GM19328 (cell line): Measurements from ENCODE around the gene PIPOX.
"Not testable (repeated sequence)": the region's sequence is repeated elsewhere in the genome, so short reads cannot be mapped to it uniquely, and the experiment has no call there.

ENCODE experiments used
- ATAC-seq: cut with Tn5 transposase; IDR thresholded peaks from one replicate; pipeline ENCODE4 v1.9.1; 2021; ENCODE audit warnings: mild to moderate bottlenecking, moderate library complexity; ENCODE audit not compliant: unreplicated experiment

PIPOX gene

DNA sequence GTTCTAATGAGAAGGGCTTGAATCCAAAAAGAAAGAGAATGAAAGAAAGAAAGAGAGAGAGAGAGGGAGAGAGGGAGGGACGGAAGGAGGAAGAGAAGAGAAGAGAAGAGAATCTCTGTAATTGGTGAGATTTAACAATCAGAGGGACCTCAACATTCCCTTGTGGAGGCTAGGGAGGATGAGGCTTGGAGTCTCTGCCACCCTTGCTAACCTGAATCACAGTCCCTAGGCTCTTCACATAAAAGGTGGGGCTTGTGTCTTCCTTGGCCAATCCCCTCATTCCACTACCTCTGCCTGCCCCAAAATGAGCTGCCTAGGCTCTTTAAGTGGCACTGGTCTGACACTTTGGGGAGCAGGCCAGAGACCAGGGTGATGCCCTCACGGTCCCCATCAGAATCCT lies 30.1 kb downstream of the PIPOX start:
- no peak for ATAC-seq

GRCh38 chr17:29073520-29073919 lies 30.6 kb downstream of the PIPOX start:
- ATAC-seq, result no peak

DNA sequence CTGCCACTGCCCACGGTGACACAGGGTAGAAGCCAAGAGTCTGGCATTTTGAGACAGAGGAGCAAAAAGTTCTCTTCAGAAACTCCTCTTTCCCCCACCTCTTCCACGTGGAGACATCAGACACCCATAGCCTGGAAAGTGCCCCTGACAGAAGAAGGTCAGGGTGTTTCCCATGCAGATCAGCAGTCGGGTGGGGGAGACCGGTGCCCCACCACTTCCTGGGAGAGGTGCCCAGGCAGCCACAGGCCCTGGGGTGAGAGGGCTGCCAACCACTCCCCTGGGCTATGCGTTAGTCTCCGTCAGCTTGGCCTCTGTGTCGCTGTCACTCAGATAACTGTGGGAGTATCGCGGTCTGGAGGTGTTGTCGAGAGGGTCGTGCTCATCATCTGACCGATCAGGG lies 31.5 kb downstream of the PIPOX start:
- no peak for ATAC-seq

DNA sequence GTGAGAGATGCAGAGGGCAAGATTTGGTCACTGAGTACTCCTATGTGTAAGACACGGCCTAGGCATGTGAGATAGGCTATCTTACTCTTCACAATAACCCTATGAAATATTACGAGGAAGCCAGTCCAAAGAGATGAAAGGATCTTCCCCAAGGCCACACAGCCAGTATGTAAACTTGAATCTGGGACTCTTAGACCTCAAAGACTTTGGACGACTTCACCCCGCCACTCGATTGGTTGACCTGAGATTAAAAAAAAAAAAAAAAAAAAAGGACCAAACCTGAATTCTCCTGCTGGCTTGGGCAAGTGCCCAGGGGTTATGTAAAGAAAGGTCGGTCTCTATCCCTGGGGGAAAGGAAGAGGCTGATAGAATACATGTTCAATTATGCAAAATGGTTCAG lies 33.1 kb downstream of the PIPOX start:
- ATAC-seq, result no peak

- ATAC-seq, result no peak
Observed at GRCh38 chr17:29076722-29077121, 33.8 kb downstream of the PIPOX start.

DNA sequence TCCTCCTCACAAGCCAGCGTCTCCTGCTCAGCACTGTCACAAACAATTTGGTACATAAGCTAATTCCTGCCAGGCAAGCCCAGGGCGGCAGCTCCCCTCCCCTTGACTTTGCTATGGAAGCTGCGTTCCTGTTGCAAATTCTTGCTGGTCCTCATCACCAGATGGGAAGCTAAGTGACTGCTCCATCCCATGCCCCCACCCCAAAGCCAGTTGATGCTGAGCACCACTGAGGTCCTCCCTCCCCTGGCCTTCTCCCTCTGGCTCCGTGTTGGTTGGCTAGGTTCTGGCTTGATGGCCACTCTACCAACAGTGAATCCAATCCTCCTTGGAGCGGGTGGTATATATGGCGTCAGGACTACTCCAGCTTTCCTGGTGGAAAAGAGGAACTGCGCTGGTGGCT lies 34.4 kb downstream of the PIPOX start:
- ATAC-seq, result no peak

- no peak for ATAC-seq
Observed at GRCh38 chr17:29078183-29079045, 35.5 kb downstream of the PIPOX start.

GRCh38 chr17:29079433-29079832 lies 36.5 kb downstream of the PIPOX start:
- ATAC-seq, result no peak

- ATAC-seq, result no peak
Observed at GRCh38 chr17:29079887-29080286, 36.9 kb downstream of the PIPOX start.

DNA sequence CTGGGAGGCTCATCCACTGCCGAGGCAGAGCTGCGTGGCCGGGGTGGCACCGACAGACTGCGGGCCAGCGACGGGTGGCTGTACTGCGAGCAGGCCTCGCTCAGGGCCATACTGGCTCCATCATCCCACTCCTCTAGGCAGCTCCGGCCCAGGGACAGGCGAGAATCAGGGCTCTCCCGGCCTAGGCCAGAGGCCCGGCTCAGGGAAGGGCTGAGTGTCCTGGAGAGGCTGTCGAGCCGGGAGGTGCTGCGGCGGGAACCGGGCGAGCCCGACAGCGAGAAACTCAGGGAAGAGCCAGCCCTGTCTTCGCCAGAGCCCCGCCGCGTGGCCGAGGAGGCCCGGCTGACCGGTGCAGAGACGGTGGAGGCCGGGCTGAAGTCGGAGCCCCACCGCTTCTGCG lies 37.4 kb downstream of the PIPOX start:
- ATAC-seq, result no peak

GRCh38 chr17:29080965-29081364 lies 38.0 kb downstream of the PIPOX start:
- ATAC-seq, result no peak

GRCh38 chr17:29084541-29085146 lies 41.7 kb downstream of the PIPOX start:
- ATAC-seq, result no peak

DNA sequence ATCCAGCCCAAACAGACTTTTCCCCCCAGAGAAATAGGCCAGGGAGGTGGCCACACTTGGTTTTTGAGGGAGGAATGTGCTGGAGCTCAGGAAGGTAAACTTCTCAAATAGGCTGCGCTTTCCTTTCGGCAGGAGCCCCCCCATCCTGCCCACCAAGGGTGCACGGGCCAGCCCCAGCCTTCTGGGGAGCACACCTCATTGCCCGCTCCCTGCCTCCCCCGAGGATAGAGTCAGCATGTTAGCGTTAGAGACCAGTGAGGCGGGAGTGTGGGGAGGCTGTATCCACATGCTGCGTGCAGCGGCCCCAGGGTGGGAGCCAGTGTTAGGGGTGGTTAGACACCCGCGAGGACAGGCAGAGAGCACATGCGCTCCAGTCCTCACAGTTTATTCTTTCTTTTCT lies 42.3 kb downstream of the PIPOX start:
- ATAC-seq, result no peak

- ATAC-seq, result no peak
Observed at GRCh38 chr17:29086628-29087332, 43.8 kb downstream of the PIPOX start.

DNA sequence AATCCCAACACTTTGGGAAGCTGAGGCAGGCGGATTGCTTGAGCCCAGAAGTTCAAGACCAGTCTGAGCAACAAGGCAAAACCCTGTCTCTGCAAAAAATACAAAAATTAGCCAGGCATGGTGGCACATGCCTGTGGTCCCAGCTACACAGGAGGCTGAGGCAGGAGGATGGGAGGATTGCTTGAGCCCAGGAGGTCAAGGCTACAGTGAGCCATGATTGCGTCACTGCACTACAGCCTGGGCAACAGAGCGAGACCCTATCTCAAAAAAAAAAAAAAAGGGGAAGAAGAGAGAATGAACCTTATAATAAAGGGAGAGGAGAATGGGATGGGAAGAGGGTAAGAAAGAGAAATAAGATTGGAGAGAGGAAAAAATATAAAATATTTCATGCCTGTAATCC lies 45.8 kb downstream of the PIPOX start:
- ATAC-seq, result not testable (repeated sequence)

- no peak for ATAC-seq
Observed at GRCh38 chr17:29089601-29090044, 46.7 kb downstream of the PIPOX start.

DNA sequence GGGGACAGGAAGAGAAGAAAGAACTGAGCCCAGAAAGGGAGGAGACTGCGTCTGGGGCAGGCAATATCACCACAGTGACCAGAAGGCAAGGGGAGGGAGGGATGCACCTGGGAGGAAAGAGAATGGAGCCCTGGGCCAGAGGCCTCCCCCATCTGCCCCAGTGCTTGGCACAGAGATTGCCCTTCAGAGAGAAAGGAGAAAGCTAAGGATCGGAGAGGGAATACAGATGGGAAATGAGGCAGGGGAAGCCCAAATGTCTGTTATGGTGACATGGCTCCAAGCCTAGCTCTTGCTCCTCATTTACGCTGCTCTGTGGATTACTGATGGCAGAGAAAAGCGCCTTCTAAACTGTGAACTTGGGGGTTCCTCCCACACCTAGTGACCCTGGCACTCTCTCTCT lies 47.2 kb downstream of the PIPOX start:
- ATAC-seq, result no peak

DNA sequence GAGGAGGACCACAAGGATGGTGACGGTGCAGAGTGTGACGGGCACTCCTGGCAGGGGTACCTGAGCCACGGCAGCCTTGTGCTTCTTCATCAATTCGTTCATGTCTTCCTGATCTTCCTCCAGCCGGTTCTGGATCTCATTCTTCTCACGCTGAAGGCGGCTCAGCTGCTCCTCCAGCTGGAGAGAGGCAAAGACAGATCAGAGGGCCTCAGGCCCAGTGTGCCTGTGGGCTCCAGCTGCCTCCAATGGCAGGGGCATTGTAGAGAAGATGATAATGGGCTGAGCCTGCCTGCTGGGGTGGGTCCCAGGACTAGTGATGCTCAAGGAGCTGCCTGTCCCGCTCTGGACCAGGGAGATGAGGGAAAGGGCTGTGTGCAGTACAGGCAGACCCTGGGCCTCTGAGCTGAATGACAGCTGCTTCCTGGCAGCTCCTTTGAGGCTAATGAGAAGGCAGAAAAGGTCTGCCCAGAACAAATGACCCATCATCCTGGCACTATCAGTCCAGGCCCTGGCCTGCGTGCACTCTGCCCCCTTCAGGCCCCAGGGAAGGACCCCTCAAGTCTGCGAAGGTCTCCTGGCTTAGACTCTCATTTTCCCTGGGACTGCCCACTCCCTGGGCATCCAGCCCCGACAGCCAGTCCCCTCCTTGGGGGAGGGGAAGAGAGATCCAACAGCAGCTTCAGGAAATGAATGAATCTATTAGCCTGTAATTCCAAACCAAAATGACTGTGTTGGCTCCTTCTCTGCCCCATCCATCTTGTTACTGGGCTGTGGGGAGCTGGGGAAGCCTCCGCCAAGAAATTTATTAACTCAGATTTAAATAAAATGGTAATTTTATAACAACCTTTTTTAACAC lies 48.0 kb downstream of the PIPOX start:
- ATAC-seq, result no peak

GRCh38 chr17:29091606-29092289 lies 48.8 kb downstream of the PIPOX start:
- ATAC-seq, result no peak

- ATAC-seq, result no peak
Observed at GRCh38 chr17:29093090-29093871, 50.3 kb downstream of the PIPOX start.
